CD4-positive, CD25-positive, alpha-beta regulatory T cell (primary cell): ENCODE data around the gene NSMF. TPM values are rescaled to one million over a fixed set of nuclear protein-coding genes. Genes with fewer than 3 reads are reported as not detected.
A peak's percentile ranks its signal among the peaks of the same experiment; 100 is the strongest.

Source experiments
- ATAC-seq, 2 donors: fragments of 150-1000 bp; cut with Tn5 transposase; one replicate each; pipeline ENCODE4 v1.10.0; 2021; ENCODE audit warnings: low read depth in 2 of 2, moderate number of reproducible peaks in 2 of 2, moderate library complexity in 1 of 2
- DNase-seq, 3 donors: peaks; one replicate each; pipeline versions ENCODE4 v3.0.0 to v3.0.0-alpha.2; 2012 to 2022; ENCODE audit warnings: mixed read lengths in 1 of 3
- H3K27ac ChIP-seq: one replicate; pipeline ENCODE4 v1.7.0; 2013; ENCODE audit warnings: mild to moderate bottlenecking, low read length; ENCODE audit not compliant: insufficient read depth, poor library complexity, severe bottlenecking
- H3K27me3 ChIP-seq: one replicate; pipeline ENCODE4 v1.7.0; 2013; ENCODE audit warnings: low read length; ENCODE audit not compliant: control insufficient read depth, insufficient read depth
- H3K36me3 ChIP-seq: one replicate; pipeline ENCODE4 v1.7.0; 2013; ENCODE audit warnings: mild to moderate bottlenecking, low read length, moderate library complexity; ENCODE audit not compliant: control insufficient read depth, insufficient read depth
- H3K4me1 ChIP-seq: 2 replicates; pipeline ENCODE4 v1.7.0; 2013; ENCODE audit warnings: mild to moderate bottlenecking, low read length; ENCODE audit not compliant: insufficient read depth, control insufficient read depth, poor library complexity, severe bottlenecking
- H3K4me3 ChIP-seq: one replicate; pipeline ENCODE4 v1.7.0; 2013; ENCODE audit warnings: low read depth, mild to moderate bottlenecking, low read length, moderate library complexity
- H3K9me3 ChIP-seq, 2 experiments: 1 replicate in 1 of 2; 2 replicates in 1 of 2; pipeline ENCODE4 v1.7.0; 2013; ENCODE audit warnings: low read length in 2 of 2, mild to moderate bottlenecking in 1 of 2, moderate library complexity in 1 of 2; ENCODE audit not compliant: control insufficient read depth in 2 of 2
- H3K27ac Mint-ChIP-seq, 3 donors: one replicate each; pipeline ENCODE4 v1.8.0; 2020 to 2022; ENCODE audit warnings: mild to moderate bottlenecking in 3 of 3, mixed read lengths in 3 of 3, moderate library complexity in 2 of 3
- H3K27me3 Mint-ChIP-seq: one replicate; pipeline ENCODE4 v1.8.0; 2022; ENCODE audit warnings: mild to moderate bottlenecking, mixed read lengths
- H3K36me3 Mint-ChIP-seq: one replicate; pipeline ENCODE4 v1.8.0; 2020; ENCODE audit warnings: mixed read lengths
- H3K4me1 Mint-ChIP-seq, 4 donors: one replicate each; pipeline ENCODE4 v1.8.0; 2020 to 2022; ENCODE audit warnings: mixed read lengths in 4 of 4, mild to moderate bottlenecking in 1 of 4
- H3K4me3 Mint-ChIP-seq, 4 donors: one replicate each; pipeline ENCODE4 v1.8.0; 2020 to 2022; ENCODE audit warnings: mild to moderate bottlenecking in 4 of 4, mixed read lengths in 4 of 4, moderate library complexity in 3 of 4
- H3K9me3 Mint-ChIP-seq, 7 donors: one replicate each; pipeline ENCODE4 v1.8.0; 2020 to 2022; ENCODE audit warnings: mixed read lengths in 7 of 7, mild to moderate bottlenecking in 3 of 7, moderate library complexity in 2 of 7
- polyA plus RNA-seq, 4 donors: library from polyadenylated mRNA; unstranded; fragments of 300-500 nt; fragmentation: Illumina TruSeq; gene quantifications; one replicate each; pipeline ENCODE4 v1.2.3, GENCODE V29; 2021
- total RNA-seq: library from RNA; stranded (reverse); gene quantifications from one replicate; pipeline ENCODE4 v1.2.3, GENCODE V29; 2022

NSMF gene
- total and polyA plus RNA-seq, 5 donors from 2014 or later: 9.3 to 109 (median 13.8) TPM

GRCh38 chr9:137429974-137430722 lies 29.0 kb downstream of the NSMF start:
- ATAC-seq: no peak
- no peaks in the 10 kb centered on the region for H3K36me3 ChIP-seq
- H3K9me3 ChIP-seq: no peaks in the 10 kb centered on the region
- Mint-ChIP-seq H3K4me1 (no peaks in the 10 kb centered on the region), H3K9me3 (no peaks in the 10 kb centered on the region), H3K36me3 (no peaks in the 10 kb centered on the region), H3K4me3 (no peak overlapping the region), H3K27me3 (no peaks in the 10 kb centered on the region), H3K27ac (no peak overlapping the region)
- peaks cover 2% of the 10 kb centered on the region for H3K4me1 ChIP-seq
- H3K27ac ChIP-seq: no peak overlapping the region
- H3K4me3 ChIP-seq: no peak overlapping the region
- H3K27me3 ChIP-seq: no peaks in the 10 kb centered on the region
- no peak for DNase-seq

- Mint-ChIP-seq H3K9me3 (no peaks in the 10 kb centered on the region), H3K27me3 (peaks cover 4% of the 10 kb centered on the region), H3K4me1 (peaks cover 0 to 5% (median under 1%) of the 10 kb centered on the region in 4 donors), H3K36me3 (no peaks in the 10 kb centered on the region), H3K27ac (no peak overlapping the region), H3K4me3 (no peak overlapping the region)
- Histone ChIP-seq H3K4me1 (no peaks in the 10 kb centered on the region), H3K27ac (no peak overlapping the region), H3K9me3 (no peaks in the 10 kb centered on the region), H3K27me3 (no peaks in the 10 kb centered on the region), H3K4me3 (no peak overlapping the region), H3K36me3 (no peaks in the 10 kb centered on the region)
- DNase-seq (no peak), ATAC-seq (no peak)
These were observed 29.6 kb downstream of the NSMF start for GRCh38 chr9:137429546-137429890.

- Mint-ChIP-seq H3K27me3 (peaks cover 4% of the 10 kb centered on the region), H3K9me3 (no peaks in the 10 kb centered on the region), H3K27ac (no peak overlapping the region), H3K4me3 (no peak overlapping the region), H3K36me3 (no peaks in the 10 kb centered on the region), H3K4me1 (peaks cover 0 to 9% (median 3%) of the 10 kb centered on the region in 4 donors)
- Histone ChIP-seq H3K27ac (no peak overlapping the region), H3K27me3 (no peaks in the 10 kb centered on the region), H3K4me3 (no peak overlapping the region), H3K4me1 (peaks cover 3% of the 10 kb centered on the region), H3K9me3 (no peaks in the 10 kb centered on the region), H3K36me3 (no peaks in the 10 kb centered on the region)
- DNase-seq (no peak), ATAC-seq (no peak)
These were observed 30.1 kb downstream of the NSMF start for GRCh38 chr9:137428841-137429545.

- peaks cover 0 to 9% (median 3%) of the 10 kb centered on the region in 4 donors for H3K4me1 Mint-ChIP-seq
- Histone ChIP-seq H3K4me3 (no peak overlapping the region), H3K4me1 (peaks cover 10% of the 10 kb centered on the region), H3K36me3 (no peaks in the 10 kb centered on the region), H3K9me3 (no peaks in the 10 kb centered on the region), H3K27me3 (no peaks in the 10 kb centered on the region), H3K27ac (no peak overlapping the region)
- H3K36me3 Mint-ChIP-seq: no peaks in the 10 kb centered on the region
- peaks cover 4% of the 10 kb centered on the region for H3K27me3 Mint-ChIP-seq
- H3K9me3 Mint-ChIP-seq: no peaks in the 10 kb centered on the region
- no peak for ATAC-seq
- no peak overlapping the region for H3K4me3 Mint-ChIP-seq
- DNase-seq: no peak
- no peak overlapping the region for H3K27ac Mint-ChIP-seq
These were observed 30.9 kb downstream of the NSMF start for GRCh38 chr9:137428311-137428630.

GRCh38 chr9:137427454-137428310 lies 31.5 kb downstream of the NSMF start:
- Histone ChIP-seq H3K4me3 (no peak overlapping the region), H3K36me3 (no peaks in the 10 kb centered on the region), H3K9me3 (no peaks in the 10 kb centered on the region), H3K27ac (no peak overlapping the region), H3K4me1 (peaks cover 10% of the 10 kb centered on the region), H3K27me3 (no peaks in the 10 kb centered on the region)
- Mint-ChIP-seq H3K27me3 (peaks cover 4% of the 10 kb centered on the region), H3K36me3 (no peaks in the 10 kb centered on the region), H3K9me3 (no peaks in the 10 kb centered on the region), H3K4me1 (peaks cover 0 to 9% (median 3%) of the 10 kb centered on the region in 4 donors), H3K27ac (no peak overlapping the region), H3K4me3 (no peak overlapping the region)
- ATAC-seq (no peak), DNase-seq (no peak)

- H3K4me1 ChIP-seq: peaks cover 18% of the 10 kb centered on the region
- H3K27me3 ChIP-seq: no peaks in the 10 kb centered on the region
- H3K27ac Mint-ChIP-seq: no peak overlapping the region
- no peaks in the 10 kb centered on the region for H3K9me3 ChIP-seq
- H3K36me3 ChIP-seq: no peaks in the 10 kb centered on the region
- no peak overlapping the region for H3K27ac ChIP-seq
- DNase-seq (no peak), ATAC-seq (no peak)
- peaks cover 0 to 17% (median 10%) of the 10 kb centered on the region in 4 donors for H3K4me1 Mint-ChIP-seq
- H3K27me3 Mint-ChIP-seq: peaks cover 4% of the 10 kb centered on the region
- H3K36me3 Mint-ChIP-seq: no peaks in the 10 kb centered on the region
- peak overlapping the region in 2 of 4 donors; percentile 14 to 84 for H3K4me3 Mint-ChIP-seq
- no peaks in the 10 kb centered on the region for H3K9me3 Mint-ChIP-seq
- H3K4me3 ChIP-seq: no peak overlapping the region
These were observed 33.0 kb downstream of the NSMF start for GRCh38 chr9:137426018-137426681.

- Mint-ChIP-seq H3K36me3 (no peaks in the 10 kb centered on the region), H3K4me3 (peak overlapping the region; percentile 78 to 90 (median 80)), H3K9me3 (no peaks in the 10 kb centered on the region), H3K27ac (peak overlapping the region in 2 of 3 donors; percentile 35 to 59), H3K4me1 (peaks cover 0 to 21% (median 12%) of the 10 kb centered on the region in 4 donors), H3K27me3 (peaks cover 4% of the 10 kb centered on the region)
- Histone ChIP-seq H3K4me3 (no peak overlapping the region), H3K27ac (peak overlapping the region; percentile 33), H3K27me3 (no peaks in the 10 kb centered on the region), H3K36me3 (no peaks in the 10 kb centered on the region), H3K9me3 (no peaks in the 10 kb centered on the region), H3K4me1 (peaks cover 18% of the 10 kb centered on the region)
- DNase-seq: no peak
- peak in 1 of 2 donors; percentile 35 for ATAC-seq
These were observed 35.4 kb downstream of the NSMF start for GRCh38 chr9:137423514-137424291.
